Trophoblast cell (in vitro differentiated cells and primary cell): Measurements from ENCODE around the gene KCTD17.

Experiments
- DNase-seq, 2 donors: peaks; one replicate each; pipeline ENCODE4 v3.0.0-alpha.2; 2016
- H2AFZ ChIP-seq: 2 replicates; pipeline ENCODE4 v1.6.1; 2013; ENCODE audit warnings: low read length, moderate library complexity, mild to moderate bottlenecking; ENCODE audit not compliant: insufficient read depth, poor library complexity
- H2AK5ac ChIP-seq: 2 replicates; pipeline ENCODE4 v1.6.1; 2013; ENCODE audit warnings: mild to moderate bottlenecking, low read length
- H2BK120ac ChIP-seq: 2 replicates; pipeline ENCODE4 v1.6.1; 2013; ENCODE audit warnings: low read length, mild to moderate bottlenecking, moderate library complexity; ENCODE audit not compliant: insufficient read depth, poor library complexity
- H2BK12ac ChIP-seq: 2 replicates; pipeline ENCODE4 v1.6.1; 2013; ENCODE audit warnings: mild to moderate bottlenecking, low read length, moderate library complexity
- H2BK5ac ChIP-seq: 2 replicates; pipeline ENCODE4 v1.6.1; 2013; ENCODE audit warnings: low read length, low read depth, moderate library complexity, mild to moderate bottlenecking; ENCODE audit not compliant: poor library complexity
- H3K14ac ChIP-seq: 2 replicates; pipeline ENCODE4 v1.6.1; 2013; ENCODE audit warnings: mild to moderate bottlenecking, low read length
- H3K18ac ChIP-seq: 2 replicates; pipeline ENCODE4 v1.6.1; 2013; ENCODE audit warnings: mild to moderate bottlenecking, low read length
- H3K23ac ChIP-seq: 2 replicates; pipeline ENCODE4 v1.6.1; 2013; ENCODE audit warnings: low read length
- H3K27ac ChIP-seq: 2 replicates; pipeline ENCODE4 v1.5.1; 2013; ENCODE audit warnings: low read depth, mild to moderate bottlenecking, inconsistent platforms, low read length, moderate library complexity
- H3K27me3 ChIP-seq: 2 replicates; pipeline ENCODE4 v1.6.1; 2013; ENCODE audit warnings: inconsistent platforms, mild to moderate bottlenecking, low read length, moderate library complexity; ENCODE audit not compliant: insufficient read depth
- H3K36me3 ChIP-seq, 2 experiments: 1 replicate in 1 of 2; 2 replicates in 1 of 2; pipeline ENCODE4 v1.6.1; 2013; ENCODE audit warnings: low read length in 2 of 2, mild to moderate bottlenecking in 2 of 2, moderate library complexity in 1 of 2; ENCODE audit not compliant: insufficient read depth in 2 of 2, control insufficient read depth in 1 of 2
- H3K4ac ChIP-seq: 2 replicates; pipeline ENCODE4 v1.6.1; 2013; ENCODE audit warnings: low read depth, mild to moderate bottlenecking, low read length, moderate library complexity
- H3K4me1 ChIP-seq, 2 experiments: 1 replicate in 1 of 2; 2 replicates in 1 of 2; pipeline ENCODE4 v1.6.1; 2013; ENCODE audit warnings: low read length in 2 of 2, mild to moderate bottlenecking in 2 of 2, moderate library complexity in 1 of 2; ENCODE audit not compliant: insufficient read depth in 2 of 2, control insufficient read depth in 1 of 2
- H3K4me2 ChIP-seq: 2 replicates; pipeline ENCODE4 v1.6.1; 2013; ENCODE audit warnings: inconsistent platforms, mild to moderate bottlenecking, low read length, moderate library complexity
- H3K4me3 ChIP-seq: 2 replicates; pipeline ENCODE4 v1.5.1; 2013; ENCODE audit warnings: mild to moderate bottlenecking, low read depth, low read length, inconsistent platforms
- H3K79me1 ChIP-seq: one replicate; pipeline ENCODE4 v1.6.1; 2013; ENCODE audit warnings: low read length
- H3K79me2 ChIP-seq: 2 replicates; pipeline ENCODE4 v1.6.1; 2013; ENCODE audit warnings: low read length, mild to moderate bottlenecking; ENCODE audit not compliant: control insufficient read depth, insufficient read depth, poor library complexity
- H3K9ac ChIP-seq: 2 replicates; pipeline ENCODE4 v1.6.1; 2013; ENCODE audit warnings: mild to moderate bottlenecking, low read length
- H3K9me3 ChIP-seq: 2 replicates; pipeline ENCODE4 v1.6.1; 2013; ENCODE audit warnings: low read depth, mild to moderate bottlenecking, control low read depth, inconsistent platforms, low read length; ENCODE audit not compliant: insufficient read depth
- H4K12ac ChIP-seq: 2 replicates; pipeline ENCODE4 v1.6.1; 2013; ENCODE audit warnings: low read depth, mild to moderate bottlenecking, low read length, moderate library complexity
- H4K8ac ChIP-seq: 2 replicates; pipeline ENCODE4 v1.6.1; 2013; ENCODE audit warnings: low read depth, mild to moderate bottlenecking, low read length, moderate library complexity
- H4K91ac ChIP-seq: one replicate; pipeline ENCODE4 v1.6.1; 2013; ENCODE audit warnings: low read depth, mild to moderate bottlenecking, low read length, moderate library complexity
- WGBS: extraction: QIAGEN DNeasy Blood & Tissue Kit; methylation state at CpG from one replicate; pipeline ENCODE4 v1.1.7; 2013; ENCODE audit warnings: missing lambda C conversion rate; ENCODE audit not compliant: insufficient read length, insufficient coverage; ENCODE audit errors: extremely low coverage; 5-methylcytosine and 5-hydroxymethylcytosine counted together

The KCTD17 gene

GRCh38 chr22:37105154-37105553, 53.6 kb downstream of the KCTD17 start:
- Histone ChIP-seq H3K79me1 (no peaks in the 10 kb centered on the region), H3K79me2 (no peaks in the 10 kb centered on the region), H2BK12ac (no peak overlapping the region), H3K23ac (no peak overlapping the region), H3K9ac (no peak overlapping the region), H3K27me3 (no peaks in the 10 kb centered on the region), H2AFZ (no peak overlapping the region), H3K4me2 (no peak overlapping the region), H3K4ac (no peak overlapping the region), H4K91ac (no peak overlapping the region), H3K4me1 (peaks cover 4 to 6% of the 10 kb centered on the region in 2 experiments), H3K27ac (no peak overlapping the region), H2AK5ac (no peak overlapping the region), H2BK120ac (no peak overlapping the region), H3K36me3 (no peaks in the 10 kb centered on the region), H3K9me3 (no peaks in the 10 kb centered on the region), H4K8ac (no peak overlapping the region), H3K14ac (no peak overlapping the region), H3K18ac (no peak overlapping the region), H2BK5ac (no peak overlapping the region), H4K12ac (no peak overlapping the region), H3K4me3 (no peak overlapping the region)
- DNase-seq: no peak
- WGBS: no CpG with 5 or more reads among the region's 7 CpGs

GRCh38 chr22:37105990-37106389, 54.4 kb downstream of the KCTD17 start:
- Histone ChIP-seq H3K23ac (no peak overlapping the region), H3K9me3 (no peaks in the 10 kb centered on the region), H3K4ac (no peak overlapping the region), H3K36me3 (no peaks in the 10 kb centered on the region), H2BK5ac (no peak overlapping the region), H3K27me3 (no peaks in the 10 kb centered on the region), H3K14ac (no peak overlapping the region), H2AK5ac (no peak overlapping the region), H3K4me3 (no peak overlapping the region), H4K91ac (no peak overlapping the region), H3K18ac (no peak overlapping the region), H4K12ac (no peak overlapping the region), H2AFZ (no peak overlapping the region), H3K4me1 (peaks cover 4 to 6% of the 10 kb centered on the region in 2 experiments), H2BK12ac (no peak overlapping the region), H2BK120ac (no peak overlapping the region), H3K79me1 (no peaks in the 10 kb centered on the region), H3K4me2 (no peak overlapping the region), H3K27ac (no peak overlapping the region), H3K9ac (no peak overlapping the region), H3K79me2 (no peaks in the 10 kb centered on the region), H4K8ac (no peak overlapping the region)
- DNase-seq: no peak
- no CpG with 5 or more reads among the region's 5 CpGs for WGBS

GRCh38 chr22:37107816-37108621, 56.5 kb downstream of the KCTD17 start:
- Histone ChIP-seq H4K91ac (no peak overlapping the region), H3K79me2 (no peaks in the 10 kb centered on the region)
- WGBS: no CpG with 5 or more reads among the region's 18 CpGs

DNA sequence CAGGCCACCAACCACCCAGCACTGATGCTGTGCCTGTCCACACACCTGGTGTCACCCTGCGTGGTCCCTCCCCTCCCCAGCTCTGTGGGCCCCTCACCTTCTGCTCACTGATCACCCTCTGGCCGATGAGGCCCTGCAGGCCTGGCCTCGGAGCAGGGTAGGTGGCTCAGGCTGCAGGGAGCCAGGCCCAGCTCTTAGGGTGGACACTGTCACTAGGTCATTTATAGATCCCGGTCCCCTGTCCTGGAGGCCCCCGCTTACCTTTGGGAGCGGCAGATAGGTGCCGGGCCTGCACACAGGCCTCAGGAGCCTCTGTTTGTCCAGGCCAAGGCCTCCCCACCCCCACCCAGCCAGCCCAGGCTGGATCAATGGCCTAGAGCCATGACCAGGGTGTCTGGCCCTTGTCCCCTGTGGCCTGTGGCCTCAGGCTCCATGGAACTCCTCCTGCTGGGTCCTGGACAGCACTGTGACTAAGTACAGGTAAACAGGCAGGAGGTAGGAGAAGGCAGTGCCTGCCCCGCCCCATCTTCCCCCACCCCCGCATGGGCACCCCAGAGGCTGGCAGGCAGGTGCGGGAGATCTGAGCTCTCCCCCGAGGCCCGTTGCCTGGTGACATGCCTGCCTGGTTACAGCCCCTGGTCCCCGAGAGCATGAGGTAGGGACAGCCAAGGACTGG, 57.8 kb downstream of the KCTD17 start, which contains the start of gene TMPRSS6:
TSS of gene TMPRSS6 (minus strand) at position 472 of the 676 bp plus-strand sequence. CDS start 6,296 bp downstream, outside the sequence.
- Histone ChIP-seq H3K27me3 (no peaks in the 10 kb centered on the region), H3K14ac (peak within 1 kb of the TSS; percentile 9), H2AFZ (no peak within 1 kb of the TSS), H3K9me3 (peaks cover 3% of the 10 kb centered on the region), H2BK5ac (no peak within 1 kb of the TSS), H4K12ac (no peak within 1 kb of the TSS), H3K27ac (no peak within 1 kb of the TSS), H3K4me3 (no peak within 1 kb of the TSS), H3K36me3 (no peaks in the 10 kb centered on the region), H4K8ac (no peak within 1 kb of the TSS), H3K4me1 (peaks cover 4 to 6% of the 10 kb centered on the region in 2 experiments), H3K79me2 (no peaks in the 10 kb centered on the region), H3K9ac (peak within 1 kb of the TSS; percentile 17), H2BK12ac (no peak within 1 kb of the TSS), H3K4ac (no peak within 1 kb of the TSS), H3K18ac (no peak within 1 kb of the TSS), H2AK5ac (no peak within 1 kb of the TSS), H4K91ac (peak within 1 kb of the TSS; percentile 38), H3K4me2 (no peak within 1 kb of the TSS), H3K79me1 (no peaks in the 10 kb centered on the region), H2BK120ac (no peak within 1 kb of the TSS), H3K23ac (no peak within 1 kb of the TSS)
- no CpG with 5 or more reads among the region's 13 CpGs for WGBS
- no peak for DNase-seq

More at GRCh38 chr22:37107816-37108621, 56.5 kb downstream of the KCTD17 start:
- DNase-seq: no peak
- Histone ChIP-seq H3K4me3 (no peak overlapping the region), H2AFZ (no peak overlapping the region), H3K23ac (no peak overlapping the region), H2BK12ac (no peak overlapping the region), H2BK5ac (no peak overlapping the region), H3K9me3 (peaks cover 3% of the 10 kb centered on the region), H3K4me2 (no peak overlapping the region), H3K18ac (no peak overlapping the region), H3K14ac (no peak overlapping the region), H3K27me3 (no peaks in the 10 kb centered on the region), H3K4me1 (peaks cover 4 to 6% of the 10 kb centered on the region in 2 experiments), H3K27ac (no peak overlapping the region), H3K4ac (no peak overlapping the region), H3K9ac (no peak overlapping the region), H4K8ac (no peak overlapping the region), H2AK5ac (no peak overlapping the region), H3K79me1 (no peaks in the 10 kb centered on the region), H3K36me3 (no peaks in the 10 kb centered on the region), H2BK120ac (no peak overlapping the region), H4K12ac (no peak overlapping the region)
